GM04504 (cell line): ENCODE data around the gene CYP17A1.
A peak's percentile ranks its signal among the peaks of the same experiment; 100 is the strongest.
"Not testable (repeated sequence)": the region's sequence is repeated elsewhere in the genome, so short reads cannot be mapped to it uniquely, and the experiment has no call there.

Experiments
- DNase-seq: peaks from one replicate; pipeline ENCODE4 v3.0.0-alpha.2; 2012; ENCODE audit warnings: low read depth

The CYP17A1 gene

GRCh38 chr10:102835007-102835482 lies 2.2 kb downstream of the CYP17A1 start:
- peak; percentile 52 for DNase-seq

- DNase-seq = no peak
Observed at GRCh38 chr10:102834143-102834542, 3.1 kb downstream of the CYP17A1 start.

GRCh38 chr10:102832987-102833386 lies 4.2 kb downstream of the CYP17A1 start:
- DNase-seq = peak; percentile 26

- DNase-seq = no peak
Observed at GRCh38 chr10:102832248-102832647, 5.0 kb downstream of the CYP17A1 start.

GRCh38 chr10:102831322-102832071 lies 5.7 kb downstream of the CYP17A1 start:
- DNase-seq = peak; percentile 41

- no peak for DNase-seq
Observed at GRCh38 chr10:102827597-102827975, 9.6 kb downstream of the CYP17A1 start.

- no peak for DNase-seq
Observed at GRCh38 chr10:102826148-102826796, 10.9 kb downstream of the CYP17A1 start.

GRCh38 chr10:102824664-102825063 lies 12.5 kb downstream of the CYP17A1 start:
- DNase-seq = no peak

GRCh38 chr10:102822222-102822621 lies 15.0 kb downstream of the CYP17A1 start:
- no peak for DNase-seq

GRCh38 chr10:102820008-102820407 lies 17.2 kb downstream of the CYP17A1 start:
- DNase-seq = not testable (repeated sequence)

- DNase-seq = no peak
Observed at GRCh38 chr10:102819054-102819453, 18.2 kb downstream of the CYP17A1 start.

- DNase-seq = no peak
Observed at GRCh38 chr10:102817175-102817574, 20.0 kb downstream of the CYP17A1 start.

GRCh38 chr10:102815790-102816549 lies 21.2 kb downstream of the CYP17A1 start:
- peak; percentile 63 for DNase-seq

GRCh38 chr10:102814873-102815661 lies 22.1 kb downstream of the CYP17A1 start:
- DNase-seq = no peak

- no peak for DNase-seq
Observed at GRCh38 chr10:102814453-102814871, 22.8 kb downstream of the CYP17A1 start.

- no peak for DNase-seq
Observed at GRCh38 chr10:102813734-102814452, 23.3 kb downstream of the CYP17A1 start.

- no peak for DNase-seq
Observed at GRCh38 chr10:102813017-102813541, 24.1 kb downstream of the CYP17A1 start.

- no peak for DNase-seq
Observed at GRCh38 chr10:102812231-102812876, 24.9 kb downstream of the CYP17A1 start.

- no peak for DNase-seq
Observed at GRCh38 chr10:102811346-102811745, 25.9 kb downstream of the CYP17A1 start.

GRCh38 chr10:102808380-102808779 lies 28.8 kb downstream of the CYP17A1 start:
- DNase-seq = no peak
